WERI-Rb-1 (cell line): Measurements from ENCODE around the gene CST9.

Experiments
- DNase-seq: peaks from one replicate; pipeline ENCODE4 v3.0.0-alpha.2; 2020
- H3K27ac ChIP-seq: fragments of 250-450 bp; sonication (Bioruptor Pico); 2 replicates; pipeline ENCODE4 v1.5.1; 2020; ENCODE audit warnings: mild to moderate bottlenecking, moderate library complexity
- H3K27me3 ChIP-seq: fragments of 250-450 bp; sonication (Bioruptor Pico); 2 replicates; pipeline ENCODE4 v1.5.1; 2021; ENCODE audit warnings: mild to moderate bottlenecking, low read depth, moderate library complexity; ENCODE audit not compliant: insufficient read depth, severe bottlenecking
- H3K36me3 ChIP-seq: fragments of 250-450 bp; sonication (Bioruptor Pico); 2 replicates; pipeline ENCODE4 v1.5.1; 2020; ENCODE audit warnings: mild to moderate bottlenecking, moderate library complexity
- H3K4me3 ChIP-seq: 2 replicates; pipeline ENCODE4 v1.5.1; 2011; ENCODE audit warnings: low read depth, mild to moderate bottlenecking, control low read depth, low read length
- H3K9me3 ChIP-seq: fragments of 250-450 bp; sonication (Bioruptor Pico); 2 replicates; pipeline ENCODE4 v1.5.1; 2021; ENCODE audit warnings: mild to moderate bottlenecking, moderate library complexity; ENCODE audit not compliant: severe bottlenecking
- CTCF ChIP-seq: IDR thresholded peaks from 2 replicates; pipeline ENCODE4 v1.5.1; 2011; ENCODE audit warnings: low read depth, mild to moderate bottlenecking, control low read depth, inconsistent platforms, low read length

The CST9 gene

GRCh38 chr20:23640671-23641667, 35.3 kb upstream of the CST9 start:
- TF ChIP-seq CTCF = no peak
- Histone ChIP-seq H3K27ac (no peak overlapping the region), H3K9me3 (no peaks in the 10 kb centered on the region), H3K36me3 (peaks cover 2% of the 10 kb centered on the region), H3K4me3 (no peak overlapping the region), H3K27me3 (no peaks in the 10 kb centered on the region)
- no peak for DNase-seq

DNA sequence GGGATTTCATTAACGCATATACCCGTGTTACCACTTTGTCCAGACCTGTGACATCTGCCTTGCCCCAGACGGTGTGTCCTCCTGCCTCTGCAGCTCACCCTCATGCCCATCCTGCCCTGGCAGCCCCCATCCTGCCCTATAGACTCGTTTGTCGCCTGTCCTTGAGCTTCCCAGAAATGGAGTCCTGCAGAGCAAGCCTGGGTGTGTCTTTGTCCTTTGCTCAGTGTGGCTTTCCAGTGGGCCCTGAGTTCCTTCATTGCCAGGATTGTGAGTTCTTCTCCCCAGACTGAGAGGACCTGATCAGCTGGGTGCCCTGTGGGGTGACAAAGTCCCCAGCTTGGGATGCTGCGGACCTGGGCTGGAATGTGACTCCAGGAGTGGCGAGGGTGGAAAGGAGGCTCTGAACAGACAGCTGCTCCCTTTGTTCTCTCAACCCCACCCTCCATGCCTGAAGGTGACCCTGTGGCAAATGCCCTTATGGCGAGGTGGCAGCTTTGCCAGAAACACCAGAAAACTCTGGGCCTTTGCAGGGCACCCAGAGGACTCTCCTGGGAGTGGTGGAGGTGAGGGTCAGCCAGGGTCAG, 34.4 kb upstream of the CST9 start:
- TF ChIP-seq CTCF = no peak
- Histone ChIP-seq H3K27ac (no peak overlapping the region), H3K9me3 (no peaks in the 10 kb centered on the region), H3K36me3 (peaks cover 4% of the 10 kb centered on the region), H3K4me3 (no peak overlapping the region), H3K27me3 (no peaks in the 10 kb centered on the region)
- no peak for DNase-seq

DNA sequence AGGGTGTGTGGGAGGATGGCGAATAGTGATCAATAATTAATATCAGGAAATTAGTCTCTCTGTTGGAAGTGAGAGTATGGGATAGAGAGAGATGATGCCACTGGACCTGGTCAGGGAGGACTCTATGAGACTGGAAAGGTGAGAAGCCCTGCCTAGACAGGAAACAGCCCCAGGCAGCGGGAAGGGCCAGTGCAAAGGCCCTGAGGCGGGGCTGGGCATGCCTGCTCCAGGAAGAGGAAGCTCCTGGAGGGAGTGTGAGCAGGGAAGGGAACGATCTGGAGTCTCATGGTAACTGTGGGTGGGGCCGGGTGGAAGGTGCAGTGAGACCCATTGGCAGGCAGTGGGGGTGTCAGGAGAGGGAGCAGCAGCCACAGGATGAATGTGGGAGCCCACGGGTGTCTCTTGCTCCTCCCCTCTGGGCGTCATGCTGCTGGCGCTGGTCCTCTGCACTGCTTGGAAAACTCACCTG, 33.8 kb upstream of the CST9 start:
- TF ChIP-seq CTCF = no peak
- Histone ChIP-seq H3K36me3 (peaks cover 8% of the 10 kb centered on the region), H3K27me3 (no peaks in the 10 kb centered on the region), H3K4me3 (no peak overlapping the region), H3K27ac (no peak overlapping the region), H3K9me3 (no peaks in the 10 kb centered on the region)
- no peak for DNase-seq

- TF ChIP-seq CTCF = no peak
- Histone ChIP-seq H3K27me3 (no peaks in the 10 kb centered on the region), H3K36me3 (peaks cover 14% of the 10 kb centered on the region), H3K4me3 (no peak overlapping the region), H3K27ac (no peak overlapping the region), H3K9me3 (no peaks in the 10 kb centered on the region)
- DNase-seq = no peak
These were observed 32.6 kb upstream of the CST9 start for GRCh38 chr20:23638309-23638708.

DNA sequence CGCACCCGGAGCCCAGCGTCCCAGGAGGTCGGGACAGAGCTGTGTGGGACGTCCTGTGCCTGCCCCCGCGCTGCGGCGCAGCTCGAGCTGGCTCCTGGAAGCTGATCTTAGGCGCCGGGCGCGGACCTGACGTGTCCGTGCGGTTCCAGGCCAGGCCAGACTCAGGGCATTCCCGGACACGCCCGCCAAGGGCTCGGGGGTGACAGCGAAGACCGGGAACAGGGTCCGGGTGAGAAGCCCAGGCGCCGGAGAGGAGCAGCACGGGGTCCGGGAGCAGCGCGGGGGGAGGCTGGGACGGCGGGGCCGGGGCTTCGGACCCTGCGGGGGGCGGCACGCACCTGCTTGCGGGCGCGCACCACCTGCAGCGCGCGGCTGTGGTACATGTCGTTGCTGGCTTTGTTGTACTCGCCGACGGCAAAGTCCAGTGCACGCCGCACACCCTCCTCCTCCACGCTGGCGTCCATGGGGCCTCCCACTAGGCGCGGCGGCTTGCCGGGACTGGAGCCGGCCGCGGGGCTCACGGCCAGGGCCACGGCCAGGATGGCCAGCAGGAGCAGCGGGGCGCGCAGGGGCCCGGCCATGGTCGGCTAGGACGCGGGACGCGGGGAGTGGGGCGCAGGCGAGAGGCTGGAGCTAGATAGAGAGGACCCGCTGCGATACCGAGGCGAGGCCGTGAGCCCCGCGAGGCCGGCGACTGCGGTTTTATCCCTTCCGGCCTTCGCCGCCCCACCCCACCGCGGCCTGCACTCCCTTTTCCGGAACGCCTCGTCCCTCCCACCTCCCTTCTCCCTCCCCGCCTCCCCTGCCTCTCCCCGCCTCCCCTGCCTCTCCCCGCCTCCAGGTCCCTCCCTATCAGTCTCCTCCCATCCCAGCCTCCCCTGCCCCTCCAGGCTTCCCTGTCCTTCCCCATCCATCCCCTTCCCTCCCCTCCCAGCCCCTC, 31.8 kb upstream of the CST9 start, which contains the start of gene CST3:
Gene CST3 (minus strand): TSS at position 674 of the 940 bp plus-strand sequence. CDS start 93 bp downstream, at position 581.
- no peak for TF ChIP-seq CTCF
- Histone ChIP-seq H3K9me3 (no peaks in the 10 kb centered on the region), H3K4me3 (peak within 1 kb of the TSS; percentile 80), H3K27me3 (no peaks in the 10 kb centered on the region), H3K27ac (peak within 1 kb of the TSS; percentile 95), H3K36me3 (peaks cover 22% of the 10 kb centered on the region)
- peak; percentile 94 for DNase-seq
